H9 (cell line): ENCODE measurements around the gene DPP7. TPM values are rescaled to one million over a fixed set of nuclear protein-coding genes. Genes with fewer than 3 reads are reported as not detected.

Experiments used
- DNase-seq: peaks from one replicate; pipeline ENCODE4 v3.0.0-alpha.2; 2017
- H2AFZ ChIP-seq: one replicate; pipeline ENCODE4 v1.6.1; 2013; ENCODE audit warnings: mild to moderate bottlenecking, low read length, control low read depth, moderate library complexity
- H2AK5ac ChIP-seq: 2 replicates; pipeline ENCODE4 v1.6.1; 2013; ENCODE audit warnings: low read length, control low read depth, mixed read lengths; ENCODE audit not compliant: insufficient read length
- H2BK120ac ChIP-seq: one replicate; pipeline ENCODE4 v1.6.1; 2013; ENCODE audit warnings: low read depth, mild to moderate bottlenecking, low read length, control low read depth, inconsistent platforms; ENCODE audit not compliant: poor library complexity, severe bottlenecking
- H2BK12ac ChIP-seq: 2 replicates; pipeline ENCODE4 v1.6.1; 2013; ENCODE audit warnings: low read length, control low read depth, mixed read lengths, low read depth; ENCODE audit not compliant: insufficient read length
- H2BK15ac ChIP-seq: 2 replicates; pipeline ENCODE4 v1.6.1; 2013; ENCODE audit warnings: low read depth, low read length, control low read depth
- H2BK20ac ChIP-seq: one replicate; pipeline ENCODE4 v1.6.1; 2013; ENCODE audit warnings: low read depth, mild to moderate bottlenecking, low read length, control low read depth, inconsistent platforms; ENCODE audit not compliant: poor library complexity, severe bottlenecking
- H2BK5ac ChIP-seq: 2 replicates; pipeline ENCODE4 v1.6.1; 2013; ENCODE audit warnings: low read length, control low read depth, mixed read lengths; ENCODE audit not compliant: insufficient read length
- H3K14ac ChIP-seq: 2 replicates; pipeline ENCODE4 v1.6.1; 2013; ENCODE audit warnings: low read length, control low read depth; ENCODE audit not compliant: insufficient read depth
- H3K18ac ChIP-seq: 2 replicates; pipeline ENCODE4 v1.6.1; 2013; ENCODE audit warnings: low read depth, mild to moderate bottlenecking, mixed read lengths, low read length, control low read depth; ENCODE audit not compliant: insufficient read length
- H3K23ac ChIP-seq: 2 replicates; pipeline ENCODE4 v1.6.1; 2013; ENCODE audit warnings: low read length, control low read depth, mixed read lengths, low read depth; ENCODE audit not compliant: insufficient read length
- H3K23me2 ChIP-seq: 2 replicates; pipeline ENCODE4 v1.6.1; 2013; ENCODE audit warnings: low read depth, mild to moderate bottlenecking, mixed read lengths, low read length, control low read depth; ENCODE audit not compliant: insufficient read length, poor library complexity, severe bottlenecking
- H3K27ac ChIP-seq: 2 replicates; pipeline ENCODE4 v1.5.1; 2013; ENCODE audit warnings: low read length, control low read depth, mixed read lengths, low read depth; ENCODE audit not compliant: insufficient read length
- H3K27me3 ChIP-seq: 2 replicates; pipeline ENCODE4 v1.6.1; 2013; ENCODE audit warnings: low read length, control low read depth, inconsistent platforms; ENCODE audit not compliant: insufficient read depth
- H3K4ac ChIP-seq: 2 replicates; pipeline ENCODE4 v1.6.1; 2013; ENCODE audit warnings: low read depth, mild to moderate bottlenecking, control low read depth, inconsistent platforms, low read length, moderate library complexity
- H3K4me1 ChIP-seq: 2 replicates; pipeline ENCODE4 v1.6.1; 2013; ENCODE audit warnings: low read length, control low read depth, inconsistent platforms; ENCODE audit not compliant: insufficient read depth
- H3K4me2 ChIP-seq: 2 replicates; pipeline ENCODE4 v1.6.1; 2013; ENCODE audit warnings: low read length, control low read depth, mixed read lengths; ENCODE audit not compliant: insufficient read length, insufficient read depth
- H3K56ac ChIP-seq: 2 replicates; pipeline ENCODE4 v1.6.1; 2013; ENCODE audit warnings: low read depth, mild to moderate bottlenecking, mixed read lengths, low read length, control low read depth; ENCODE audit not compliant: insufficient read length
- H3K79me1 ChIP-seq: 2 replicates; pipeline ENCODE4 v1.6.1; 2013; ENCODE audit warnings: low read depth, mild to moderate bottlenecking, moderate library complexity, low read length, control low read depth, inconsistent platforms; ENCODE audit not compliant: insufficient read depth, poor library complexity, severe bottlenecking
- H3K79me2 ChIP-seq: 2 replicates; pipeline ENCODE4 v1.6.1; 2013; ENCODE audit warnings: low read length, control low read depth, inconsistent platforms; ENCODE audit not compliant: insufficient read depth
- H3K9ac ChIP-seq: 2 replicates; pipeline ENCODE4 v1.6.1; 2013; ENCODE audit warnings: low read length, control low read depth, mixed read lengths; ENCODE audit not compliant: insufficient read length; ENCODE audit errors: extremely low read depth
- H3K9me3 ChIP-seq: one replicate; pipeline ENCODE4 v1.6.1; 2013; ENCODE audit warnings: low read depth, low read length, inconsistent platforms; ENCODE audit not compliant: control insufficient read depth
- H3T11ph ChIP-seq: one replicate; pipeline ENCODE4 v1.6.1; 2013; ENCODE audit warnings: mild to moderate bottlenecking, low read length, control low read depth, inconsistent platforms
- H4K20me1 ChIP-seq: one replicate; pipeline ENCODE4 v1.6.1; 2013; ENCODE audit not compliant: control insufficient read depth, insufficient read length, insufficient read depth
- H4K5ac ChIP-seq: 2 replicates; pipeline ENCODE4 v1.6.1; 2013; ENCODE audit warnings: low read depth, mild to moderate bottlenecking, mixed read lengths, low read length, control low read depth; ENCODE audit not compliant: insufficient read length
- H4K8ac ChIP-seq: replicated peaks from 2 replicates; pipeline ENCODE4 v1.6.1; 2013; ENCODE audit warnings: low read length, control low read depth, mixed read lengths, low read depth; ENCODE audit not compliant: insufficient read length
- H4K91ac ChIP-seq: 2 replicates; pipeline ENCODE4 v1.6.1; 2013; ENCODE audit warnings: low read depth, mild to moderate bottlenecking, moderate library complexity, mixed read lengths, low read length, control low read depth; ENCODE audit not compliant: insufficient read length
- H3K27ac Mint-ChIP-seq, 3 experiments: 2 replicates in 2 of 3; 3 replicates in 1 of 3; pipeline ENCODE4 v1.8.0; 2020 to 2021; ENCODE audit warnings: mixed read lengths in 3 of 3, mild to moderate bottlenecking in 1 of 3, moderate library complexity in 1 of 3
- H3K27me3 Mint-ChIP-seq: 2 replicates; pipeline ENCODE4 v1.8.0; 2021; ENCODE audit warnings: low read depth, mild to moderate bottlenecking, moderate library complexity, mixed read lengths
- H3K36me3 Mint-ChIP-seq, 3 experiments: 2 replicates in 2 of 3; 3 replicates in 1 of 3; pipeline ENCODE4 v1.8.0; 2020 to 2021; ENCODE audit warnings: low read depth in 3 of 3, mixed read lengths in 3 of 3; ENCODE audit not compliant: insufficient read depth in 1 of 3
- H3K4me1 Mint-ChIP-seq, 2 experiments: 2 replicates each; pipeline ENCODE4 v1.8.0; 2020; ENCODE audit warnings: mixed read lengths in 2 of 2
- H3K4me3 Mint-ChIP-seq, 2 experiments: 2 replicates in 1 of 2; 3 replicates in 1 of 2; pipeline ENCODE4 v1.8.0; 2020 to 2021; ENCODE audit warnings: mild to moderate bottlenecking in 2 of 2, mixed read lengths in 2 of 2, moderate library complexity in 1 of 2
- H3K9me3 Mint-ChIP-seq, 2 experiments: 2 replicates in 1 of 2; 3 replicates in 1 of 2; pipeline ENCODE4 v1.8.0; 2020; ENCODE audit warnings: mild to moderate bottlenecking in 2 of 2, mixed read lengths in 2 of 2, moderate library complexity in 1 of 2
- CTCF ChIP-seq: fragments of 200-600 bp; sonication (generic); conservative IDR thresholded peaks from 3 replicates; pipeline ENCODE4 v1.8.0; 2021; ENCODE audit warnings: antibody characterized with exemption, mild to moderate bottlenecking
- WGBS: extraction: QIAGEN DNeasy Blood & Tissue Kit; methylation state at CpG from one replicate; pipeline ENCODE4 v1.1.7; 2013; ENCODE audit warnings: missing lambda C conversion rate, low lambda C conversion rate, mixed read lengths; ENCODE audit not compliant: insufficient read length; ENCODE audit errors: extremely low coverage; 5-methylcytosine and 5-hydroxymethylcytosine counted together
- total RNA-seq: library from RNA; stranded (reverse); gene quantifications from 2 replicates; pipeline ENCODE4 v1.2.1, GENCODE V29; 2021

The DPP7 gene
- total RNA-seq, 1 experiment from 2014 or later: 29.4 TPM

GRCh38 chr9:137159105-137160053 is 44.8 kb upstream of the DPP7 start:
- Histone ChIP-seq H4K8ac (no peak overlapping the region), H3K4me2 (no peak overlapping the region), H3K79me1 (no peaks in the 10 kb centered on the region), H3K23me2 (peaks cover 21% of the 10 kb centered on the region), H3K9ac (no peak overlapping the region), H2AK5ac (no peak overlapping the region), H3K27me3 (peaks cover 33% of the 10 kb centered on the region; the same call in 1 of the 2 replicates), H4K91ac (no peak overlapping the region), H2BK15ac (no peak overlapping the region), H2BK12ac (no peak overlapping the region), H3K9me3 (no peaks in the 10 kb centered on the region), H2BK120ac (no peak overlapping the region), H3K79me2 (no peaks in the 10 kb centered on the region), H2AFZ (no peak overlapping the region), H3K4ac (no peak overlapping the region), H2BK5ac (no peak overlapping the region), H2BK20ac (no peak overlapping the region), H4K5ac (no peak overlapping the region), H3T11ph (no peak overlapping the region), H4K20me1 (peaks cover 2% of the 10 kb centered on the region), H3K18ac (no peak overlapping the region), H3K14ac (no peak overlapping the region), H3K27ac (no peak overlapping the region), H3K4me1 (no peaks in the 10 kb centered on the region), H3K56ac (no peak overlapping the region), H3K23ac (no peak overlapping the region)
- Mint-ChIP-seq H3K27me3 (peaks cover 90% of the 10 kb centered on the region), H3K27ac (no peak overlapping the region), H3K4me3 (peak overlapping the region in 1 of 2 experiments; percentile 36; a peak in 2 of 5 replicates), H3K36me3 (no peaks in the 10 kb centered on the region), H3K9me3 (no peaks in the 10 kb centered on the region; a peak in 1 of 5 replicates), H3K4me1 (peaks cover 0 to 11% of the 10 kb centered on the region in 2 experiments; a peak in 2 of 4 replicates)
- DNase-seq: no peak
- no peak for TF ChIP-seq CTCF
- no CpG with 5 or more reads among the region's 14 CpGs for WGBS
